ENCODE measurements around the gene GPATCH3.
"Not testable (repeated sequence)": the region's sequence is repeated elsewhere in the genome, so short reads cannot be mapped to it uniquely, and the experiment has no call there.

Gene GPATCH3

GRCh38 chr1:26911399-26912146, 11.3 kb upstream of the GPATCH3 start:
- DNase-seq: no peak

- DNase-seq: no peak
These were observed 10.3 kb upstream of the GPATCH3 start for GRCh38 chr1:26910343-26911160.

- DNase-seq: no peak
These were observed 9.7 kb upstream of the GPATCH3 start for GRCh38 chr1:26909951-26910342.

GRCh38 chr1:26907071-26907917, 7.0 kb upstream of the GPATCH3 start:
- no peak for DNase-seq

- DNase-seq: no peak
These were observed 696 bp upstream of the GPATCH3 start for GRCh38 chr1:26900815-26901511.

GRCh38 chr1:26897351-26897750, 2.9 kb downstream of the GPATCH3 start:
- DNase-seq: no peak

GRCh38 chr1:26894263-26894662, 6.0 kb downstream of the GPATCH3 start:
- DNase-seq: no peak

- no peak for DNase-seq
These were observed 9.8 kb downstream of the GPATCH3 start for GRCh38 chr1:26890467-26890796.

GRCh38 chr1:26889551-26890466, 10.5 kb downstream of the GPATCH3 start, which contains the start of gene GPN2:
GPN2 (minus strand) TSS chr1:26890283; CDS start chr1:26890096, 187 bp downstream.
- DNase-seq: peak; percentile 26

GRCh38 chr1:26888231-26888630, 12.0 kb downstream of the GPATCH3 start:
- DNase-seq: no peak

- DNase-seq: peak; percentile 17
These were observed 13.1 kb downstream of the GPATCH3 start for GRCh38 chr1:26887125-26887524.

GRCh38 chr1:26882696-26883463, 17.4 kb downstream of the GPATCH3 start:
- no peak for DNase-seq

- DNase-seq: not testable (repeated sequence)
These were observed 18.7 kb downstream of the GPATCH3 start for GRCh38 chr1:26881611-26882010.

GRCh38 chr1:26879793-26880192, 20.5 kb downstream of the GPATCH3 start:
- DNase-seq: no peak

- no peak for DNase-seq
These were observed 22.9 kb downstream of the GPATCH3 start for GRCh38 chr1:26877326-26877725.

- no peak for DNase-seq
These were observed 25.4 kb downstream of the GPATCH3 start for GRCh38 chr1:26874896-26875295.

- not testable (repeated sequence) for DNase-seq
These were observed 27.2 kb downstream of the GPATCH3 start for GRCh38 chr1:26873097-26873496.

GRCh38 chr1:26864610-26865480, 35.4 kb downstream of the GPATCH3 start:
- peak; percentile 94 for DNase-seq

- DNase-seq: no peak
These were observed 36.6 kb downstream of the GPATCH3 start for GRCh38 chr1:26863685-26864077.

Measured in DMS 273 treated with DMSO at 0.1 percent for 48 hours (cell line).